ENCODE results near the gene HPS1. TPM values are rescaled to one million over a fixed set of nuclear protein-coding genes. Genes with fewer than 3 reads are reported as not detected.
A peak's percentile ranks its signal among the peaks of the same experiment; 100 is the strongest.

Gene HPS1
- total RNA-seq (2021): 46.8 and 47.4 TPM in 2 replicates
- long read RNA-seq, transcript HPS1-202 (10 exons, 1,580 nt): minor isoform, 13 of 199 reads
- long read RNA-seq, transcript HPS1-201 (20 exons, 3,703 nt): major isoform, 28 of 199 reads
- long read RNA-seq, transcript HPS1-207 (4 exons, 922 nt): minor isoform, 16 of 199 reads
- long read RNA-seq, partial matches to known transcripts: 59 of 199 reads
- long read RNA-seq, other reads (novel, unspliced or antisense): 82 of 199 reads

GRCh38 chr10:98446661-98447221 lies at the start of gene HPS1:
Gene HPS1, minus strand, starts transcription at chr10:98446935. Its CDS starts 3,695 bp downstream, at chr10:98443240.
- H3K27ac Mint-ChIP-seq: peak within 1 kb of the TSS in 1 of 3 experiments; percentile 85; a peak in 4 of 7 replicates
- peak within 1 kb of the TSS; percentile 83 to 84 for H3K4me3 Mint-ChIP-seq
- Histone ChIP-seq H3K9ac (ENCODE audit: extremely low read depth, insufficient read length, low read length) (peak within 1 kb of the TSS; percentile 57), H3T11ph (ENCODE audit: low read length) (no peak within 1 kb of the TSS), H3K4ac (ENCODE audit: low read depth, low read length) (no peak within 1 kb of the TSS), H3K14ac (ENCODE audit: insufficient read depth, low read length) (peak within 1 kb of the TSS; percentile 67), H3K79me2 (ENCODE audit: insufficient read depth, low read length) (no peaks in the 10 kb centered on the region), H3K18ac (ENCODE audit: insufficient read length, low read depth, low read length) (peak within 1 kb of the TSS; percentile 76), H3K9me3 (ENCODE audit: control insufficient read depth, low read depth, low read length) (no peaks in the 10 kb centered on the region), H2AFZ (ENCODE audit: low read length) (peak within 1 kb of the TSS; percentile 40), H2AK5ac (ENCODE audit: insufficient read length, low read length) (no peak within 1 kb of the TSS), H3K27ac (ENCODE audit: insufficient read length, low read depth, low read length) (no peak within 1 kb of the TSS), H2BK120ac (ENCODE audit: low read depth, low read length, poor library complexity, severe bottlenecking) (no peak within 1 kb of the TSS), H4K20me1 (ENCODE audit: control insufficient read depth, insufficient read depth, insufficient read length) (no peaks in the 10 kb centered on the region), H2BK5ac (ENCODE audit: insufficient read length, low read length) (no peak within 1 kb of the TSS), H3K4me2 (ENCODE audit: insufficient read depth, insufficient read length, low read length) (peak within 1 kb of the TSS; percentile 30), H4K5ac (ENCODE audit: insufficient read length, low read depth, low read length) (peak within 1 kb of the TSS; percentile 53), H2BK15ac (ENCODE audit: low read depth, low read length) (no peak within 1 kb of the TSS), H3K56ac (ENCODE audit: insufficient read length, low read depth, low read length) (no peak within 1 kb of the TSS), H3K4me1 (ENCODE audit: insufficient read depth, low read length) (no peaks in the 10 kb centered on the region), H3K79me1 (ENCODE audit: insufficient read depth, low read depth, low read length, poor library complexity, severe bottlenecking) (no peaks in the 10 kb centered on the region), H4K8ac (replicated peaks; ENCODE audit: insufficient read length, low read depth, low read length) (no peak within 1 kb of the TSS), H2BK12ac (ENCODE audit: insufficient read length, low read depth, low read length) (no peak within 1 kb of the TSS), H3K23me2 (ENCODE audit: insufficient read length, low read depth, low read length, poor library complexity, severe bottlenecking) (no peaks in the 10 kb centered on the region), H3K23ac (ENCODE audit: insufficient read length, low read depth, low read length) (no peak within 1 kb of the TSS), H4K91ac (ENCODE audit: insufficient read length, low read depth, low read length) (no peak within 1 kb of the TSS), H2BK20ac (ENCODE audit: low read depth, low read length, poor library complexity, severe bottlenecking) (no peak within 1 kb of the TSS), H3K27me3 (ENCODE audit: insufficient read depth, low read length) (no peaks in the 10 kb centered on the region)
- DNase-seq: peak; percentile 68
- peaks cover 0 to 2% of the 10 kb centered on the region in 2 experiments; a peak in 2 of 5 replicates for H3K9me3 Mint-ChIP-seq
- peaks cover 5 to 6% of the 10 kb centered on the region in 2 experiments; a peak in 3 of 4 replicates for H3K4me1 Mint-ChIP-seq
- H3K36me3 Mint-ChIP-seq (ENCODE audit: insufficient read depth in 1 of 3, low read depth in 3 of 3): peaks cover 29 to 34% (median 32%) of the 10 kb centered on the region in 3 experiments
- H3K27me3 Mint-ChIP-seq (ENCODE audit: low read depth): peaks cover 6% of the 10 kb centered on the region; the same call in 1 of the 2 replicates
- TF ChIP-seq CTCF (conservative IDR thresholded peaks at IDR 0.05): no peak
- WGBS (ENCODE audit: extremely low coverage, insufficient read length, low lambda C conversion rate): no CpG with 5 or more reads among the region's 47 CpGs
